WTC11 (cell line): ENCODE data around the gene MLPH. TPM values are rescaled to one million over a fixed set of nuclear protein-coding genes. Genes with fewer than 3 reads are reported as not detected.
A peak's percentile ranks its signal among the peaks of the same experiment; 100 is the strongest.

Source experiments
- CBFB ChIP-seq: sonication (generic); formaldehyde crosslinking; IDR thresholded peaks from 2 replicates; pipeline ENCODE4 v1.8.1; 2022; ENCODE audit warnings: mild to moderate bottlenecking, low read depth, missing genetic modification reagents
- ELF4 ChIP-seq: sonication (generic); formaldehyde crosslinking; IDR thresholded peaks from 2 replicates; pipeline ENCODE4 v1.8.1; 2022; ENCODE audit warnings: low read depth, mild to moderate bottlenecking, moderate library complexity, missing genetic modification reagents
- FOXP1 ChIP-seq: sonication (generic); formaldehyde crosslinking; IDR thresholded peaks from 2 replicates; pipeline ENCODE4 v1.8.0; 2022; ENCODE audit warnings: missing genetic modification reagents, mild to moderate bottlenecking, moderate library complexity, borderline replicate concordance
- IRF2 ChIP-seq: sonication (generic); formaldehyde crosslinking; IDR thresholded peaks from 2 replicates; pipeline ENCODE4 v1.8.0; 2022; ENCODE audit warnings: low read depth, missing genetic modification reagents, borderline replicate concordance
- KAT7 ChIP-seq: sonication (generic); formaldehyde crosslinking; IDR thresholded peaks from 2 replicates; pipeline ENCODE4 v1.8.1; 2023; ENCODE audit warnings: missing genetic modification reagents, mild to moderate bottlenecking, borderline replicate concordance
- MXD4 ChIP-seq: fragments of 250-450 bp; sonication (Bioruptor Pico); IDR thresholded peaks from 2 replicates; pipeline ENCODE4 v1.8.0; 2021; ENCODE audit warnings: mild to moderate bottlenecking, moderate library complexity, borderline replicate concordance
- NR1H2 ChIP-seq: sonication (generic); formaldehyde crosslinking; IDR thresholded peaks from 2 replicates; pipeline ENCODE4 v1.9.0; 2021; ENCODE audit warnings: mild to moderate bottlenecking, moderate library complexity, missing genetic modification reagents
- PRRX2 ChIP-seq: fragments of 250-450 bp; sonication (Bioruptor Pico); IDR thresholded peaks from 2 replicates; pipeline ENCODE4 v1.8.0; 2021; ENCODE audit warnings: mild to moderate bottlenecking
- RELA ChIP-seq: sonication (generic); formaldehyde crosslinking; IDR thresholded peaks from 2 replicates; pipeline ENCODE4 v1.8.1; 2022; ENCODE audit warnings: missing genetic modification reagents, mild to moderate bottlenecking, borderline replicate concordance
- RORB ChIP-seq: fragments of 250-450 bp; sonication (Bioruptor Pico); IDR thresholded peaks from 2 replicates; pipeline ENCODE4 v1.9.0; 2021; ENCODE audit warnings: mild to moderate bottlenecking
- SOX15 ChIP-seq: fragments of 250-450 bp; sonication (Bioruptor Pico); IDR thresholded peaks from 2 replicates; pipeline ENCODE4 v1.9.0; 2021; ENCODE audit warnings: mild to moderate bottlenecking
- USF1 ChIP-seq: sonication (generic); formaldehyde crosslinking; IDR thresholded peaks from 2 replicates; pipeline ENCODE4 v1.8.0; 2022; ENCODE audit warnings: mild to moderate bottlenecking, missing genetic modification reagents
- ZBTB21 ChIP-seq: sonication (generic); formaldehyde crosslinking; IDR thresholded peaks from 2 replicates; pipeline ENCODE4 v1.8.1; 2023; ENCODE audit warnings: mild to moderate bottlenecking, missing genetic modification reagents, borderline replicate concordance
- ZMAT4 ChIP-seq: fragments of 250-450 bp; sonication (Bioruptor Pico); IDR thresholded peaks from 2 replicates; pipeline ENCODE4 v1.9.0; 2021; ENCODE audit warnings: mild to moderate bottlenecking
- ZNF138 ChIP-seq: sonication (generic); formaldehyde crosslinking; conservative IDR thresholded peaks from 2 replicates; pipeline ENCODE4 v1.8.1; 2022; ENCODE audit warnings: mild to moderate bottlenecking, moderate library complexity, missing genetic modification reagents
- ZNF219 ChIP-seq: sonication (generic); formaldehyde crosslinking; IDR thresholded peaks from 2 replicates; pipeline ENCODE4 v1.8.0; 2023; ENCODE audit warnings: missing genetic modification reagents, mild to moderate bottlenecking, borderline replicate concordance
- ZNF232 ChIP-seq: sonication (generic); formaldehyde crosslinking; IDR thresholded peaks from 2 replicates; pipeline ENCODE4 v1.8.0; 2022; ENCODE audit warnings: mild to moderate bottlenecking, missing genetic modification reagents
- ZNF263 ChIP-seq: sonication (generic); formaldehyde crosslinking; IDR thresholded peaks from 2 replicates; pipeline ENCODE4 v1.8.1; 2022; ENCODE audit warnings: low read depth, mild to moderate bottlenecking, moderate library complexity, missing genetic modification reagents
- ZNF416 ChIP-seq: fragments of 250-450 bp; sonication (Bioruptor Pico); IDR thresholded peaks from 2 replicates; pipeline ENCODE4 v1.9.0; 2021; ENCODE audit warnings: mild to moderate bottlenecking, inconsistent platforms
- ZNF423 ChIP-seq: fragments of 250-450 bp; sonication (Bioruptor Pico); IDR thresholded peaks from 2 replicates; pipeline ENCODE4 v2.1.2; 2022; ENCODE audit warnings: mild to moderate bottlenecking, moderate library complexity
- ZSCAN18 ChIP-seq: fragments of 250-450 bp; sonication (Bioruptor Pico); IDR thresholded peaks from 2 replicates; pipeline ENCODE4 v2.1.2; 2022; ENCODE audit warnings: mild to moderate bottlenecking, moderate library complexity
- total RNA-seq: library from RNA; stranded (reverse); gene quantifications from 3 replicates; pipeline ENCODE4 v1.2.3, GENCODE V29; 2021
- TF ChIP-seq, protein P1 (sequence below): sonication (generic); formaldehyde crosslinking; conservative IDR thresholded peaks from 2 replicates; pipeline ENCODE4 v1.8.1; 2023; ENCODE audit warnings: mild to moderate bottlenecking, low read depth, missing genetic modification reagents, moderate library complexity
- TF ChIP-seq, protein P2 (sequence below): sonication (generic); formaldehyde crosslinking; IDR thresholded peaks from 2 replicates; pipeline ENCODE4 v1.8.0; 2022; ENCODE audit warnings: mild to moderate bottlenecking, missing genetic modification reagents
- TF ChIP-seq, protein P3 (sequence below): sonication (generic); formaldehyde crosslinking; IDR thresholded peaks from 2 replicates; pipeline ENCODE4 v1.8.1; 2023; ENCODE audit warnings: mild to moderate bottlenecking, missing genetic modification reagents
- TF ChIP-seq, protein P4 (sequence below): sonication (generic); formaldehyde crosslinking; IDR thresholded peaks from 2 replicates; pipeline ENCODE4 v1.8.0; 2022; ENCODE audit warnings: mild to moderate bottlenecking, missing genetic modification reagents
- TF ChIP-seq, protein P5 (sequence below): sonication (generic); formaldehyde crosslinking; IDR thresholded peaks from 2 replicates; pipeline ENCODE4 v1.8.0; 2022; ENCODE audit warnings: mild to moderate bottlenecking, missing genetic modification reagents

MLPH gene
- total RNA-seq, 1 experiment from 2014 or later, result 10.3 TPM

DNA sequence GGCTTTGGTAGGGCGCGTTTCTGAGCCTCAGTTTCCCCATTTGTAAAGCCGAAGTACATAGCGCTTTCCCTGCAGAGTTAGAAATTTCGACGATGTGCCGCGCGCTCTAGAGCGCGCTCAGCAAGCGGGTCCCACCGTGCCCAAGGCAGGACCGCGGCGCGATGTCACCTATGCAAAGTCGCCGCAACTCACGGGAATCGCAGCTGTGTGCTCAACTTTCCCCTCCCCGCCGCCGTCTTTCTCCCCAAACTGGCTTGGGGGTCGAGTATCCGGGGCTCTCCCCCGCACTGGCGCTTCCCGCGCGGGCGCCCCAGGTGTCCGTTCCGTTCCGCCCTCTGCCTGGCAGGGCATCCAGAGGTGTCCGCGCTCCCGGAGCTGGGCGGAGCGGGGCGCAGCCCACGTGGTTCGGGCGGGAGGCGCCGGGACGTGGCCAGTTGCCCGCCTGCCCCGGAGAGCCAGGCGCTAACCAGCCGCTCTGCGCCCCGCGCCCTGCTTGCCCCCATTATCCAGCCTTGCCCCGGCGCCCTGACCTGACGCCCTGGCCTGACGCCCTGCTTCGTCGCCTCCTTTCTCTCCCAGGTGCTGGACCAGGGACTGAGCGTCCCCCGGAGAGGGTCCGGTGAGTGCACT, at the start of gene MLPH (continued):
- TF ChIP-seq USF1 (CRISPR knock-in tag) (peak; percentile 85), ZNF416 (CRISPR knock-in tag) (no peak), SOX15 (no peak), RORB (CRISPR knock-in tag) (no peak), ZSCAN18 (CRISPR knock-in tag) (no peak), NR1H2 (CRISPR knock-in tag) (no peak), RELA (CRISPR knock-in tag) (no peak), ZMAT4 (CRISPR knock-in tag) (no peak), ZNF263 (CRISPR knock-in tag) (no peak), MXD4 (CRISPR knock-in tag) (no peak), IRF2 (CRISPR knock-in tag) (no peak), ZBTB21 (CRISPR knock-in tag) (peak; percentile 40), KAT7 (CRISPR knock-in tag) (no peak), PRRX2 (CRISPR knock-in tag) (no peak), ZNF138 (CRISPR knock-in tag) (peak; percentile 69; the same call in 1 of the 2 replicates), ELF4 (CRISPR knock-in tag) (no peak), ZNF423 (peak; percentile 79), ZNF232 (CRISPR knock-in tag) (peak; percentile 58; the same call in 1 of the 2 replicates), CBFB (CRISPR knock-in tag) (no peak), ZNF219 (CRISPR knock-in tag) (0 out of 2 replicates have a peak, but pooled peaks have one; percentile 12), FOXP1 (no peak; the same call in 1 of the 2 replicates)
- TF ChIP-seq, protein P1, sequence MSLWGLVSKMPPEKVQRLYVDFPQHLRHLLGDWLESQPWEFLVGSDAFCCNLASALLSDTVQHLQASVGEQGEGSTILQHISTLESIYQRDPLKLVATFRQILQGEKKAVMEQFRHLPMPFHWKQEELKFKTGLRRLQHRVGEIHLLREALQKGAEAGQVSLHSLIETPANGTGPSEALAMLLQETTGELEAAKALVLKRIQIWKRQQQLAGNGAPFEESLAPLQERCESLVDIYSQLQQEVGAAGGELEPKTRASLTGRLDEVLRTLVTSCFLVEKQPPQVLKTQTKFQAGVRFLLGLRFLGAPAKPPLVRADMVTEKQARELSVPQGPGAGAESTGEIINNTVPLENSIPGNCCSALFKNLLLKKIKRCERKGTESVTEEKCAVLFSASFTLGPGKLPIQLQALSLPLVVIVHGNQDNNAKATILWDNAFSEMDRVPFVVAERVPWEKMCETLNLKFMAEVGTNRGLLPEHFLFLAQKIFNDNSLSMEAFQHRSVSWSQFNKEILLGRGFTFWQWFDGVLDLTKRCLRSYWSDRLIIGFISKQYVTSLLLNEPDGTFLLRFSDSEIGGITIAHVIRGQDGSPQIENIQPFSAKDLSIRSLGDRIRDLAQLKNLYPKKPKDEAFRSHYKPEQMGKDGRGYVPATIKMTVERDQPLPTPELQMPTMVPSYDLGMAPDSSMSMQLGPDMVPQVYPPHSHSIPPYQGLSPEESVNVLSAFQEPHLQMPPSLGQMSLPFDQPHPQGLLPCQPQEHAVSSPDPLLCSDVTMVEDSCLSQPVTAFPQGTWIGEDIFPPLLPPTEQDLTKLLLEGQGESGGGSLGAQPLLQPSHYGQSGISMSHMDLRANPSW (CRISPR knock-in tag), result no peak
- TF ChIP-seq, protein P2, sequence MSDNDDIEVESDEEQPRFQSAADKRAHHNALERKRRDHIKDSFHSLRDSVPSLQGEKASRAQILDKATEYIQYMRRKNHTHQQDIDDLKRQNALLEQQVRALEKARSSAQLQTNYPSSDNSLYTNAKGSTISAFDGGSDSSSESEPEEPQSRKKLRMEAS (CRISPR knock-in tag), result peak; percentile 85
- TF ChIP-seq, protein P3, sequence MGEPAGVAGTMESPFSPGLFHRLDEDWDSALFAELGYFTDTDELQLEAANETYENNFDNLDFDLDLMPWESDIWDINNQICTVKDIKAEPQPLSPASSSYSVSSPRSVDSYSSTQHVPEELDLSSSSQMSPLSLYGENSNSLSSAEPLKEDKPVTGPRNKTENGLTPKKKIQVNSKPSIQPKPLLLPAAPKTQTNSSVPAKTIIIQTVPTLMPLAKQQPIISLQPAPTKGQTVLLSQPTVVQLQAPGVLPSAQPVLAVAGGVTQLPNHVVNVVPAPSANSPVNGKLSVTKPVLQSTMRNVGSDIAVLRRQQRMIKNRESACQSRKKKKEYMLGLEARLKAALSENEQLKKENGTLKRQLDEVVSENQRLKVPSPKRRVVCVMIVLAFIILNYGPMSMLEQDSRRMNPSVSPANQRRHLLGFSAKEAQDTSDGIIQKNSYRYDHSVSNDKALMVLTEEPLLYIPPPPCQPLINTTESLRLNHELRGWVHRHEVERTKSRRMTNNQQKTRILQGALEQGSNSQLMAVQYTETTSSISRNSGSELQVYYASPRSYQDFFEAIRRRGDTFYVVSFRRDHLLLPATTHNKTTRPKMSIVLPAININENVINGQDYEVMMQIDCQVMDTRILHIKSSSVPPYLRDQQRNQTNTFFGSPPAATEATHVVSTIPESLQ (CRISPR knock-in tag), result no peak
- TF ChIP-seq, protein P4, sequence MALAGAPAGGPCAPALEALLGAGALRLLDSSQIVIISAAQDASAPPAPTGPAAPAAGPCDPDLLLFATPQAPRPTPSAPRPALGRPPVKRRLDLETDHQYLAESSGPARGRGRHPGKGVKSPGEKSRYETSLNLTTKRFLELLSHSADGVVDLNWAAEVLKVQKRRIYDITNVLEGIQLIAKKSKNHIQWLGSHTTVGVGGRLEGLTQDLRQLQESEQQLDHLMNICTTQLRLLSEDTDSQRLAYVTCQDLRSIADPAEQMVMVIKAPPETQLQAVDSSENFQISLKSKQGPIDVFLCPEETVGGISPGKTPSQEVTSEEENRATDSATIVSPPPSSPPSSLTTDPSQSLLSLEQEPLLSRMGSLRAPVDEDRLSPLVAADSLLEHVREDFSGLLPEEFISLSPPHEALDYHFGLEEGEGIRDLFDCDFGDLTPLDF (CRISPR knock-in tag), result no peak
- TF ChIP-seq, protein P5, sequence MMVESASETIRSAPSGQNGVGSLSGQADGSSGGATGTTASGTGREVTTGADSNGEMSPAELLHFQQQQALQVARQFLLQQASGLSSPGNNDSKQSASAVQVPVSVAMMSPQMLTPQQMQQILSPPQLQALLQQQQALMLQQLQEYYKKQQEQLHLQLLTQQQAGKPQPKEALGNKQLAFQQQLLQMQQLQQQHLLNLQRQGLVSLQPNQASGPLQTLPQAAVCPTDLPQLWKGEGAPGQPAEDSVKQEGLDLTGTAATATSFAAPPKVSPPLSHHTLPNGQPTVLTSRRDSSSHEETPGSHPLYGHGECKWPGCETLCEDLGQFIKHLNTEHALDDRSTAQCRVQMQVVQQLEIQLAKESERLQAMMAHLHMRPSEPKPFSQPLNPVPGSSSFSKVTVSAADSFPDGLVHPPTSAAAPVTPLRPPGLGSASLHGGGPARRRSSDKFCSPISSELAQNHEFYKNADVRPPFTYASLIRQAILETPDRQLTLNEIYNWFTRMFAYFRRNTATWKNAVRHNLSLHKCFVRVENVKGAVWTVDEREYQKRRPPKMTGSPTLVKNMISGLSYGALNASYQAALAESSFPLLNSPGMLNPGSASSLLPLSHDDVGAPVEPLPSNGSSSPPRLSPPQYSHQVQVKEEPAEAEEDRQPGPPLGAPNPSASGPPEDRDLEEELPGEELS (CRISPR knock-in tag), result peak; percentile 28; the same call in 1 of the 2 replicates
